NOMO-1 treated with DMSO at 0.1 percent for 48 hours (cell line): ENCODE results near the gene DISC1.
"Not testable (repeated sequence)": the region's sequence is repeated elsewhere in the genome, so short reads cannot be mapped to it uniquely, and the experiment has no call there.

Source experiments
- DNase-seq: peaks from one replicate; lab custom pipeline; 2025; ENCODE audit not compliant: unreplicated experiment; lab: John Stamatoyannopoulos, UW

The DISC1 gene

DNA sequence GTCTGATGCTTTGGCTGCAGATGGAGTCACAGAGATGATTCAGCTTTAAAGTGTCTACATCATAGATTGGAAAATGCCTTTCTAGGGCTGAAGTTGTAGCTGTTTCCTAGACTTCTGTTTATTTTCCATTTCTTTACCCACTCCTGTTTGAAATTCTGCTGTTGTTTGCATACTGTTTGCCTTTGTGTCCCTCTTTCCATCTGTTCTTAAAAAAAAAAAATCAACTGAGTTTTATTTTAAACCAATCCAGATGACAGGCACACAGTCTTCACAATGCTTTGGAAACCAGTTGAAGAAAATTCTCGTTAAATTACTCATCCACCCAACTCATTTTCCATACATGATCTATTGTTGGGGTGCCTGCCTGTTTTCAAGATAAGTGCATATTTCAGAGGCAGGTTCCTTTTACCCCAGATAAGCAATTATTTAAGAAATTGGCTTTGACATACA lies 245.9 kb downstream of the DISC1 start:
- no peak for DNase-seq

DNA sequence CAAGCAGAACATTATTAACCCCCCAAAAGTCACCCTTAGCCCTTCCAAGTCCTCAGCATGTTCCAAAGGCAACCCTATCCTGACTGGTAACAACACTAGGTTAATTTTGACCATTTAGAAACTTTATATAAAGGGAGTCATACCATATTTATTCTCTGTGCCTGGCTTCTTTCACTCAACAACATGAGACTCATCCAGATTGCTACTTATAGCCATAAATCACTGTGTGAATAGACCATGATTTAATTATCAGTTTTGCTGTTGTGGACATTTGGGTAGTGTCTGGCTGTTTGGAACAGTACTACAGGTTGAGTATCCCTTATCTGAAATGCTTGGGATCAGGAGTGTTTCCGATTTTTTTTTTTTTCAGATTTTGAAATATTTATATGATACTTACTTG lies 252.1 kb downstream of the DISC1 start:
- no peak for DNase-seq

DNA sequence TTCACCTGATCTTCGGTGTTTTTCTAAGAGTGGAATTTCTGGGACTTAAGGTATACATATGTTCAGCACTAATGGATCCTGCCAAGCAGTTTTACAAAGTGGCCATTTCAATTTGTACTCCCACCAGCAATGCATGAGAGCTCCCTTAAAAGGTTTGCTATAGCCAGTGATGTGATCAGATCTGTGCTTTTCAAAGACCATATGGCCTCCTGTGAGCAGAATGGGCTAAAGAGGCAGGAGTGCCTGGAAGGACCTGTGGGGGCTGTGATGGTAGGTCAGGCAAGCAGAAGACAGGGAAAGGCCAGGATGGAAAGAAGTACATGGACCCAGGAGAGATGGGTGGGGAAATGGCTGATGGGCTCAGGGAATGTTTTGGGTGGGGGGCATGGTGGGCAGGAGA lies 252.7 kb downstream of the DISC1 start:
- DNase-seq = no peak

DNA sequence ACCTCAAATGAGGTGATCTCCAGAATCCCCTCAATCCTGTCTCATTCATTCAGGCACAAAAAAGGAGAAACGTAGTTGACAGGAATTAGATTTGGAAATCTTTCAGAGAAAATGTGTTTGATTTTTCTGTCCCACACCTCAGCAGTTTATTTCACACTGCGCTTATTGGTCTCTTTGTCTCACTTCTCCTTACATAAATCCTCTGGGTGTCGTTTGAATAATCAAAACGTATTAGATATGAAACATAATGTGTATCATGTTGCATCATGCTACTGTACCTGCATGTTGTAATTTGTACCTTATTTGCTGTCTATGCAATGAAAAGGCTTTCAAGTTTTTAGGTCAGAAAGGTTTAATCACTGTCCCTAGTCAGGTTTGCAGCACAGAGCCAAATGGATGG lies 255.7 kb downstream of the DISC1 start:
- no peak for DNase-seq

DNA sequence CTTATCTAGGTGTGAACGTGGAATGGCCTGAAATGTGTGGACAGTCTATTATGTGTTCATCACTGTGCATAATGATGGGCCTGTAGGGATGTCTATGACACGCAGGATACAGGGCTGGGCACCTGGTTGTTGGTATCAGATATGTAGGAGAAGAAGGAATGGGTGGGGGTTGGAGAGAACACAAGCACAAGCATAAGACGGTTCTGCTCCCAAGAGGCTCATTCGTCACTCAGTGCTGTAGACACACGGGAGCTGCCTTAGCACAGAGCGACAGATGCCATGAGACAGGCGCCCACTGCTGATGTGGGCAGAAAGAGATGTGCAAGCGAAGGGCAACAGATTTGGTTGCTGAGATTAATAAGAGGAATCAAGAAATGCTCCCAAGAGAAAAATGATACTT lies 256.2 kb downstream of the DISC1 start:
- DNase-seq = no peak

DNA sequence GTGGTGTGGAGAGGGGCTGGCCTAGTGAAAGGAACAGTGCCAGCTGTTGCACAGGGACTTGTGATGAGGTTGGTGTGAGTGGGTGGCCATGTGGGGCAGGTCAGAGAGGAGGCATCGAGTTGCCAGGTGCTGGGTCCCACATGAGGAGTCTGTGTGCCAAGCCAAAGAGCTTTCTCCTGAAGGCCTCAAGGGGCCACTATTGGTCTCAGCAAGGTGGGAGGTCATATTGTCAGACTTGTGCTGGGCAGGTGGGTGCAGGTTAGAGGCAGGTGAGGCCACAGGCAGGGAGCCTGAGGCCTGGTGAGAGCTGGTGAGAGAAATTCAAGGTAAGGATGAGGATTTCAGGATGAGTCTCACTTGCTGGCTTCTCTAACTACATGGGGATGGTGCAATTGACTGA lies 256.8 kb downstream of the DISC1 start:
- DNase-seq = no peak

DNA sequence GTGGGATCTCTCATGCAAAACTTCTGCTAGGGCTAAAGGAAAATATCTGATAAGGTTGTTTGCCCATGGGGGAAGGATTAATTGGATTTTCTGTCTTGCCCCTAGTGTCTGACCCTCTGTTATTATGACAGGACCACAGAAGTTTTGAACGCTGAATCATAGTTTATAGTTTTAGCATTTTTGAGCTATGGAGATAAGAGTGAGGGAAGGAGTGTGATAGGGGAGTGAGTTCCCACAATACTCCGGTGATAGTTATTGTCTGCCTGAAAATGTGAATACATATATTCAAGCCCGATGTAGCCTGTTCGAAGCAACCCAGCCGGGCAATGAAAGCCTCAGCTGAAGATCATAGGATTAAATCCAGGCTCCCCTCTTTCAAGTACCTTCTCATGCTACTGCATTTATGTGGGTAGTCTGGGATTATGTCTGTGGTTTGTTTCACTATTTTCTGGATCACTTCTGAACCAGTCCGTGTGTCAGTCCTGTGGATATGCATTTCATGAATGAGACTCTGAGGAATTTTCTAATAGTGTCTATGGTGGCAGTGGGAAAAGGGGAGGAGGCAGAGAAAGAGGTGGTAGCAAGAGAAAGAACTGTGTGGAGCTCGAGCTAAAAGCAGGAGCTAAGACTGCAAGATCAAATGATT lies 258.7 kb downstream of the DISC1 start:
- no peak for DNase-seq

DNA sequence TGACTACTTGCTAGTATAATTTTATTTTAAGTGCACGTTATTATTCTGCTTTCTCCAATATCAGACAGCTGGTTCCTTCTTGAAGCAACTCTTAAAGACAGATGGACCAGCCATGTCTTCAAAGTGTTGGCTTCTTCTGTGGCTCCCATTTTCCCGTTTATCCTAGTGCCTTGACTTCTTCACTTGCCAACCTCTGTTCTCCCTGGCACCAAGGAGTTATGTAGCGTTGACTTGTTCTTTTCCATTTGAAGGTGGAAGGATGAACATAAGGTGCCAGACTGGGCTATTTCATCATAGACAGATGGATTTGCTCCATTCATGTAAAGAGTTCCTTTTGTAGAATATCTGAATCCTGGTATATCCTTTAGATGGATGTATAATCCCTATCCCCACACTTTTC lies 260.6 kb downstream of the DISC1 start:
- no peak for DNase-seq

DNA sequence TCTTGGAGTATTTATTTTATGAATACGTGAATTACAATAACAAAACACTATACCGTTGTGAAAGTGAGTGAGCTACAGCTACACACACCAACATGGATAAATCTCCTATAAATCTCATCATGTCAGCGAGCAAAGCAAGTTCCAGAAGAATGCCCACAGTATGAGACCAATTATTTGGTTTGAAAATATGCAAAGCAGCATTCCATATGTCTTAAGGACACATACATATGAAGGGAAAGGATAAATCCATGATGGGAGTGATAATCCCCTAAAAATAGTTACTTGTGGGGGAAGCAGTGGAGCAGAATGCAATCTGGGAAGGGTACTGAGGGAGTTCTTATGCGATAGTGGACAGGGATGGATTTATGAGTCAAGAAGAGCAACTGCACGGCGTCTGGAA lies 261.3 kb downstream of the DISC1 start:
- DNase-seq = no peak

DNA sequence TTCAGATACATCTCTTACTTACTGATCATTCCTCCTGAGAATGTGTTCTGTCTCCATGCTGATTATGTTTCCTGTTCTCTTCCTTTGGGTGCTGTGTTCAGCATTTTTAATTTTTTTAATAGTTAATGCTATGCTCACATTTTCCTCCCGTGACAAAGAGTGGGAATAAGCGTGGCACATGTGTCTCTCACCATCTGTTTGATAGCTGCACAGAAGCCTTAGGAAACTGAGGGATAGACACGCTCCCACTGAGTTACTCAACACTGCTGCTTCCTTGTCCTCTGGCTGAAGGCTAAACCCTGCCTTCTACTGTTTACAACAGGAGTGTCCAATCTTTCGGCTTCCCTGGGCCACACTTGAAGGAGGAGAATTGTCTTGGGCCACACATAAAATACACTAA lies 264.2 kb downstream of the DISC1 start:
- no peak for DNase-seq

DNA sequence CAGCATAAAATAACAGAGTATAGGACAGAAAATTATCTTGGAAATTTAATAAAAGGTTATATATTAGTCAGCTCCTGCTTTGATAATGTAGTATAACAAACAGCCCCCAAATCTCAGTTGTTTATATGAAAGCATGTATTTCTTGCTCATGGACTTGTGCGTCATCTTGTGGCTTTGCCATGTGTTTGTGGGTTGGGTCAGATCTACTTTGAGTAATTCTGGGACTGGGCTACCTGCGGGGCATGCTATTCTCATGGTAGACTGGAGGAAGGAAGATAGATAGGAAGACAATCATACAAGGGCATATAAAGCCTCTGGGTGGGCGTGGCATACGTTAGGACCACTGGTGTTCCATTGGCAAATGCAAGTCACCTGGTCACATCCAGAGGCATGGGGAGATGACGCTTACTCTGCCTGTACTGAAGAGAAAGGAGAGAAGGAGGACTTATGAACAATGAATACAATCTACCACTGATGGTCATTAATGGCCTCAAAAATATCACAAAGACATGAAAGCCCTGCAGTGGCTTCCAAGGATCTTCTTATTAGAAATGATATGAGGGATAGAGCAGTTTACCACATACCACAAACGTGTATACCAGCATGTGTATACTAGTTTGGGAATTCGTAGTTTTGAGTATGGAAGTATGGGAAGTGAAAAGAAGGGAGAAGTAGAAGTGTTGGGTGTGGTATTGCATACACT lies 267.0 kb downstream of the DISC1 start:
- no peak for DNase-seq

DNA sequence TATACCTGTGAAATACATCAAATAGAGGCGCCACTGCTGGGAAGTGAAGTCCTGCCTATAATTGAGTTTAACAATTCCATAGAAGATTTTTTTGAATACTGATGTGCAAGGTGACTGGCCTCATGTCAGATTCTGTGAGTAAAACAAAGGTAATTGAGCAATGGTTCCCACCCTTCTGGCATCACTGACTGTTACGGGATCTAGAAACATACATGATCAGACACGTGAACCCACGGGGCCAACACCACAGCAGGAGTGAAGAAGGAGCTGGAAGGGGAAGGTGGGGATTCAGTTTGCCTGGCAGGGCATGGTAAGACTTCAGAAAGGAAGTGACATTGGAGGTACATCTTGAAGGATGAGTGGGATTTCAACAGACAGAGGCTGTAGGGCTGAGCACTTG lies 270.2 kb downstream of the DISC1 start:
- no peak for DNase-seq

DNA sequence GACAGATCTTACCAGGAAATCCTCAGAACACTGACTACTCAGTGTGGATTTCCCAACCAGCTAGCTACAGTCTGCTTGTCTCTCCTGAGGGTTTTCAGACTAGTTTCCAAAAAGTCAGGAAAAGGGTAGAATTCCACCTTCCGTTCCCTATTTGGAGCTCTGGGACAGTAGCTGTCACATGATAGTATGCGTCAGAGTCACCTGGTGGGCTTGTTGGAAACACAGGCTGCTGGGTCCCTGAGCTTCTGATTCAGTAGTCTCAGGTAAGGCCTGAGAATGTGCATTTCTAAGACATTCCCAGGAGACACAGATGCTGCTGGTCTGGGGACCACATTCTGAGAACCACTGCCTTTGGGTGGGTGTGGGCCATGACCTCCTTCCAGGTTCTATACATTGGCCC lies 272.5 kb downstream of the DISC1 start:
- DNase-seq = no peak

DNA sequence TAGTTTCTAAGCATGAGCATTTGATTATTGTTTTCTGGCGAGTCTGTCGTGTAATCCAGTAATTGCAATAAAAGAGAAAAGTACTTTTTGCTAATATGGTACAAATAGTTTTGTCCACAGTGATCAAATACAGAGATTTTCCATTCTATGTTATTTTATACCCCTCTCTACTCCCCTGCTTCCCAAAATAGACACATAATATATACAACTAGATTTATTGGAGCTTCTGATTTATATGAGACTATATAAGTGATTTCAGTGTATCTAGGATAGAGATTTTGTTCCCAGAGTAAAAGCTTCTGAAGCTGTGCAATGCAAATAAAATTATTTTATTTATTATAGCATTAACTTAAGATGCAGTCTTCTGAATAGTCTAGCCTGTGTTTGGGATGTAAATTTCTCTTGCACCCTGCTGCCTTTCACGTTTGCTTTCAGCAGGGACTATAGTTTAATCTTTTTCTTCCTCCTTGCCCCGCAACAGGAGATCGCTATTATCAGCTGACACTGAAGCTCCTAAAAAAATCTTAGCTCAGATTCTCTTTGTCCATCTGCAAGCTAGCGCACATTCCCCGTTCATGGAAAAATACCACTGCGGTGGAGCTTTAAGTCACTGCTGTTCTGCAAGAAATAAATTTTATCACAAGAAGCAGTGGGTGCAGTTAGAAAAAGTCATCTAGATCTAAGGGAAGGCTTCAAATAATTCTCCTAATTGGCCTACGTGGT lies 273.3 kb downstream of the DISC1 start:
- no peak for DNase-seq

DNA sequence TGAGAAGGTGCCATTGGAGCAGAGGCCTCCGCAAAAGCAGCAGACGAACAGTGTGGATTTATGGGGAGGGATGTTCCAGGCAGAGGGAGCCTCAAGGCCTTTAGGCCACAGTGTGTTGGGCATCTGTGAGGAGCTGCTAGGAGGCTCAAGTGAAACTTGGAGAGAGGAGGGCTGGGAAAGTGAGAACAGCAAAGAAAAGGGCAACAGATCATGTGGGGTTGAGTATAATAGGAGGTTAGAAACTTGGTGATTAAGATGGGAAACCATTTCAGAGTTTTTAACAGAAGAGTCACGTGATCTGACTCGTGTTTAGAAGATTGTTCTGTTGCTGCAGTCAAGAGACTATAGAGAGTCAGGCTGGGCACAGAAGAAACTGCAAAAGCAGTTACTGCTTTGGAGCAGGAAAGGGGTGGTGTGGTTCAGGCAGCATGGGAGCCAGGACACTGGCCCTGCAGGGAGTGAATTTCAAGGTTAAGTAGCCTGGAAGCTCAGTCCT lies 277.0 kb downstream of the DISC1 start:
- DNase-seq = no peak

DNA sequence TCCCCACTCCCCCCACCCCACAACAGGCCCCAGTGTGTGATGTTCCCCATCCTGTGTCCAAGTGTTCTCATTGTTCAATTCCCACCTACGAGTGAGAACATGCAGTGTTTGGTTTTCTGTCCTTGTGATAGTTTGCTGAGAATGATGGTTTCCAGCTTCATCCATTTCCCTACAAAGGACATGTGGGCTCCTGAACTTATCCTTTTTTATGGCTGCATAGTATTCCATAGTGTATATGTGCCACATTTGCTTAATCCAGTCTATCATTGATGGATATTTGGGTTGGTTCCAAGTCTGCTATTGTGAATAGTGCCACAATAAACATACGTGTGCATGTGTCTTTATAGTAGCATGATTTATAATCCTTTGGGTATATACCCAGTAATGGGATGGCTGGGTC lies 280.7 kb downstream of the DISC1 start:
- not testable (repeated sequence) for DNase-seq

DNA sequence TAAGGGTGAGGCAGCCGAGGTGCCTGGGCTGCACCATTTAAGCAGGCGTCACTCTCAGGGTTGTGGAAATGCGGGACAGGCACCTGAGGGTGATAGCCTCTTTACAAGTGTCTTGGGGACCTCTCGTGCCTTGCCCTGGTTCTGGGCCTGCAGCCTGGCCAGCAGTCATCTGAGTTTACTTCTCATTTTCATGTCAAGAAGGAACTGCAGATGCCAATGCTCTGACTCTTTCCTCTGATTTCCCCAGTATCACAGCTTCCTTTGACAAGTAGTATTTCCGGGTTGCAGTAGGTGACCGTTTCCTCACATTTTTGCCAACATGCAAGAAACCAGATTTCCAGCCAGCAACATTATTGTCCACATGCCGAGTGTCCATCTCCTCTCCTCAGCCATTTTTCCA lies 286.9 kb downstream of the DISC1 start:
- DNase-seq = no peak

DNA sequence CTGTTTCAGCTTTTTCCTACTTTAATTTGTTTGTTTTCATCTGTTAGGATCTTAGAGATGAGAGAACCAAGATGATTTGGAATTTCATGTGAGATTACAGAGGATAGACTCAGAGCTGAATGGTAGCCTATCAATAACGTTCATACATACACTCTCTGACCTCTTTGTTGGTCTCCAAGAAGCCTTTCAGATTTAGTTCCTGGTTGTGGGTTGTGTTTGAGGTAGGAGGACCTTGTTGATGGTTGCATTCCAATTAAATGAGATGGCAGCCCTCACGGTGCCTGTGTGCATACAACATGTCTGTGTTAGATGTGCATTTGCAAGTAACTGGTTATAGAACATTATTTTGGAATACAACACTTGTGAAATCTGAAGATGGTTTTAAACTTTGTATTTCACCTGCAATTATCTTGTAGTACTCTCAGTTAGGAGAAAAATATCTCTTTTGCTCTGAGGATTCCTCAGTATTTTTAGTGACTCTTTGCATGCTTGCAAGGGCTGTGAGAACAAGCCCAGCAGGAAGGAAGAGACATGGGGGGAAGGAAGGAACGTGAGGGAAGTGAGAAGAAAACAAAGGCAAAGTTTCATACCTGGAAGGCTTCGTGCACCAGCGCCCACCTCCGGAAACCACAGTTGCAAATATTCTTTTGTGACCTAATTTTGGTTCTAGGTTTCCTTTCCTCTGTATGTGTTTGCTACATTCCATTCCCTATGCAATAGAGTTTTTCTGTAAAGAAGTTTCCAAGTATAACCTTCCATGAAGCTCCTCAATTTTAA lies 291.8 kb downstream of the DISC1 start:
- DNase-seq = no peak

DNA sequence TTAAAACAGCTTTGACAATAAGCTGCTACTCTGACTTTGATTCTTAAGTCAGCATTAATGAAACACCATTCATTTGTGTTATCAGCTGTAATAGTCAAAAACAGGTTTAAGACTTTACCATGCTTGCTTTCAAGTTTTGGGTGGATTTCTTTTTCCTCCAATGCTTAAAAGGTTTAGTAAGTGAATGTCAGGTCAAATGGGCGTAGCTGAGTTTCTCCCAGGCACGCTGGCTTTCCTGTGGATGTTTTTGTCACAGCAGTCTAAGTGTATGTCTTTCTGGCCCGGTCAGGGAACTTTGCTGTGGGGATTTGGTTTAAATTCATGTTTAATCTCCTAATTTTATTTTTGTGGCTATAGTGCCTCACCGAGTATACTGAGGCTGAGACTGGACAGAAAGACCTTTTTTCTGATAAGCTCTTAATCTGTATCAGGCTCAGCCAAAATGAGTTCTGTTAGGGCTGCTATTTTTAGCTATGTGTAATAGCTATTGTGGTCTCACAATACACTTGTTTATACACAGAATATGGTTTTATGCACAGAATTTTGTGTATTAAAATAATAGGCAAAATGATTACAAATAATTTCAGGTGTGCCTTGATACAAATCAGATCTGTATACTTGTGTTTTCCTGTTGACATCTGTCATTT lies 292.8 kb downstream of the DISC1 start:
- DNase-seq = no peak

DNA sequence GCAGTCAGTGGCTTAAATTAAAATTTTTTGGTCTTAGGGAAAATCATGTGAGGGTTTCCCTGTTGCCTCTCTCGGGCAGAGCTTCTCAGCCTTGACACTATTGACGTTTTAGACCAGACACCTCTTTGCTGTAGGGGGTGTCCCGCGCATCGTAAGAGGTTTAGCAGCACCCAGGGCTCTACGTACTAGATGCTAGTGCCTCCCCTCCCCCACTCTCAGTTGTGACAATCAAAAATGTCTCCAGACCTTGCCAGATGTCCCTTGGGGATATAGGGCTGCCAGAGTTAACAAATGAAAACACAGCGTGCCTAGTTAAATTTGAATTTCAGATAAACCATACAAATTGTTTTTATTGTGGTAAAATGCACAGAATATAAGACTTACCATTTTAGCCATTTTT lies 293.3 kb downstream of the DISC1 start:
- no peak for DNase-seq
